GM19239 (cell line): ENCODE results near the gene GAL3ST3.

Experiments used
- DNase-seq: peaks from one replicate; pipeline ENCODE4 v3.0.0; 2011; ENCODE audit warnings: low spot score; ENCODE audit not compliant: insufficient read length
- FAIRE-seq: peaks from 2 replicates; lab custom pipeline; 2011; peaks lifted over from hg19 to GRCh38; lab: Jason Lieb, UNC

GAL3ST3 gene

DNA sequence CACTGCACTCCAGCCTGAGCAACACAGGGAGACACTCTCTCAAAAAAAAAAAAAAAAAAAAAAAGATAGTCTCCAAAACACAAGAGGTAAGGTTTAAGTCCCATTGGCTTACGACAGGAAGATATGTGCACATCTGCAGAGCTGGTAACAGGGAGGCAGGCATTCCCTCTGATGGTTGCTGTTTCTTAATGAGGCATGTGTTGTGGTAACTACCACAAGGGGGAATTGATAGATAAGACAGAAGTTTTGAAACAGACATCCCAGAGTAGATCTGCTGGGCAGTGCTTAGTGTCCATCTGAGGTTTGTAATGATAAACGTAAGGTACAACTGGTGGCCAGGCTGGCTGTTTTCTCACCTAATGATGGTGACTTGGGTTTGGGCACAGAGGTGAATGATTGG, 51.7 kb downstream of the GAL3ST3 start:
- FAIRE-seq (no peak), DNase-seq (no peak)

DNA sequence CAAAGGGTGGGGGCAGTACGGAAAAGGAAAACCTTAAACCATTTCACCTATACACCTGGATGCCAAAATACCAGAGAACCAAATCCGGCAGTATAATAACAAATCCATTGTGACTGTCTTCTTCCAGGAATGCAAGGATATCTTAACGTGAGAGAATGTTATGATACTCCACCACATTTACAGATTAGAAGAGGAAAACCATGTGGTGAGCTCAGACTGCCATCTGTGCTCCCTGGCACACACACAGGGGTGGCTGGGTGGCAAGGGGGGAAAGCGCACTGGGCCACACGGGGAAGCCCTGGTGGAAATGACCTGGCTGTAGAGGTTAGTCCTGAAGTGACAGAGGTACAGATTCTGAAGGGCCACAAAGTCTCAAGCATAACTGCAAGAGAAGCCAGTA, 56.9 kb downstream of the GAL3ST3 start:
- DNase-seq (no peak), FAIRE-seq (no peak)
